ENCODE results near the gene B4GALT1. TPM values are rescaled to one million over a fixed set of nuclear protein-coding genes. Genes with fewer than 3 reads are reported as not detected.

Gene B4GALT1
- total RNA-seq, 2 donors from 2014 or later: 31.3 to 42.3 TPM

DNA sequence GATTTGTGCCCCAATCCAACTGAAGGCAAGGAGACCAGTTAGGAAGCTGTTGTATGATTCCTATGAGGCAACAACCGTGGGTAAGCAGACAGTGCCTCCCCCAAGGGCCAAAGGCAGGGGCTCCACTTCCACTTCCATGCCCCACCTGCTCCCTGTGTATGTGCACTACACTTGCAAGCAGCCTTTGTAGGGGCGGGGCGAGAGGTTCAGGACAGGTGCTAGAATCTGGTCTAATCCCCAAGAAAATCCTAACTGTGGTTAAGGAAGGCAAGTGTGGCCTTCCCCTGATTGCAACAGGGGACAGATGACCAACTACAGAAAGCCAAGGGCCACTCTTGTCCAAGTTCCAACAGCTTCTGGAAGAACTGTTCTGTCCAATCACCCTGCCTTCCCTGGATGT lies 41.7 kb downstream of the B4GALT1 start:
- WGBS, 2 donors: 87 to 88% methylated on average over 2 to 3 of the region's 3 CpGs
- H3K9me3 ChIP-seq: no peaks in the 10 kb centered on the region
- DNase-seq (no peak), ATAC-seq (no peak)
- peaks cover 42% of the 10 kb centered on the region for H3K4me1 ChIP-seq
- H3K27me3 ChIP-seq: no peaks in the 10 kb centered on the region
- TF ChIP-seq POLR2A (IDR thresholded peaks at IDR 0.05): no peak
- TF ChIP-seq, protein P1, sequence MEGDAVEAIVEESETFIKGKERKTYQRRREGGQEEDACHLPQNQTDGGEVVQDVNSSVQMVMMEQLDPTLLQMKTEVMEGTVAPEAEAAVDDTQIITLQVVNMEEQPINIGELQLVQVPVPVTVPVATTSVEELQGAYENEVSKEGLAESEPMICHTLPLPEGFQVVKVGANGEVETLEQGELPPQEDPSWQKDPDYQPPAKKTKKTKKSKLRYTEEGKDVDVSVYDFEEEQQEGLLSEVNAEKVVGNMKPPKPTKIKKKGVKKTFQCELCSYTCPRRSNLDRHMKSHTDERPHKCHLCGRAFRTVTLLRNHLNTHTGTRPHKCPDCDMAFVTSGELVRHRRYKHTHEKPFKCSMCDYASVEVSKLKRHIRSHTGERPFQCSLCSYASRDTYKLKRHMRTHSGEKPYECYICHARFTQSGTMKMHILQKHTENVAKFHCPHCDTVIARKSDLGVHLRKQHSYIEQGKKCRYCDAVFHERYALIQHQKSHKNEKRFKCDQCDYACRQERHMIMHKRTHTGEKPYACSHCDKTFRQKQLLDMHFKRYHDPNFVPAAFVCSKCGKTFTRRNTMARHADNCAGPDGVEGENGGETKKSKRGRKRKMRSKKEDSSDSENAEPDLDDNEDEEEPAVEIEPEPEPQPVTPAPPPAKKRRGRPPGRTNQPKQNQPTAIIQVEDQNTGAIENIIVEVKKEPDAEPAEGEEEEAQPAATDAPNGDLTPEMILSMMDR (IDR thresholded peaks at IDR 0.05): no peak
- intact Hi-C loops (cut with DNase I): no loop called here
- no peak overlapping the region for H3K4me3 ChIP-seq
- H3K36me3 ChIP-seq (replicated peaks in 1 of 2; ENCODE audit: insufficient read depth in 1 of 2, low read depth in 2 of 2): peaks cover 0 to 2% of the 10 kb centered on the region in 2 donors
- H3K27ac ChIP-seq: no peak overlapping the region

DNA sequence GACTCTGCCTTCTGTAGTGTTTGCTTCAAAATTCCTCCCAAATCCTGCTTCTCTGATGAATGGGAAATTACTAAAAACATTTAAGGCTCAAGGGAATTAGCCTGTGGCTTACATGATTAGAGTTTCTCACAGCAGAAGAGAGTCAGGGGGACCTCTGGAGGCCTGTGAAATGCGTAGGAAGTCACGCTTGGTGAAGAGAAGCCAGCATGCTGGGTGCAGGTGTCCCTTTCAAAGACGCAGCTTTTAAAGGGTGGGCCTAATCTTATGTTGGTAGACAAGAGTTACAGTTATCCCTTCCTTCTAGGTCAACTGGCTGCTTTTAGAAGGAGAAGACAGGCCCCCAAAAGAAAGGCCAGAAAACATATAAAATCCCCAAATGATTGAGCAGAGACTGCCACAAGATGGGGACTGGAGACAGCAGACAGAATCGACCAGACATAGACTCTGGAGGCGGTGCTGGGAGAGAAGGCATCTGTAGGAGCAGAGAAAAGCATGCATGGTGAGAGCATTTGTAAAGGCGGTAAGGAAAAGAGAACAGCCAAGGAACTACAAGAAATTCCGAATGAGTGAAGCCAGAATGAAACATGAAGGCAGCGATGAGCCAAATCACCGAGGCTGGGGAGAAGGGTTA lies 42.3 kb downstream of the B4GALT1 start:
- peaks cover 0 to 4% of the 10 kb centered on the region in 2 donors for H3K36me3 ChIP-seq (replicated peaks in 1 of 2; ENCODE audit: insufficient read depth in 1 of 2, low read depth in 2 of 2)
- H3K4me1 ChIP-seq: peaks cover 37% of the 10 kb centered on the region

DNA sequence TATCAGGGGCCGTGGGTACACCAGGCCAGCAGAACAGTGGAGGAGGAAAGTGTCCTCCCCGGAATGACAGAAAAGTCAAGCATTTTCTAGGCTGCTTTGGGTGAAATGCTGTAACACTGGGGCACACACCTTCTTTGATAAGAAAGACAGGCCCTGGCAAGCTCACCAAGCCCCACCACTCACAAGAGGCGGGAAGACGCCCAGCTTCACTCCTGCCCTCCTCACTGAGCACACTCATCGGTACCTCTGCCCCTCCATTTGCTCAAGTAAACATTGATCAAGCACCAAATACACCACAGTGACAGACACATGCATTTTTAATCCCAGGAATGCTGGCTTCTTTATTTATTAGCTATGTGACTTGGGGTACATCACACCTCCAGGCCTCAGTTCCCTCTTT lies 43.1 kb downstream of the B4GALT1 start:
- ATAC-seq (no peak), DNase-seq (no peak)
- no peak overlapping the region for H3K27ac ChIP-seq
- no peaks in the 10 kb centered on the region for H3K9me3 ChIP-seq
- intact Hi-C loops (cut with DNase I): no loop called here
- no peak overlapping the region for H3K4me3 ChIP-seq
- 84 to 87% methylated on average over 5 of the region's 5 CpGs for WGBS, 2 donors
- no peaks in the 10 kb centered on the region for H3K27me3 ChIP-seq
- peaks cover 29% of the 10 kb centered on the region for H3K4me1 ChIP-seq
- peaks cover 0 to 6% of the 10 kb centered on the region in 2 donors for H3K36me3 ChIP-seq (replicated peaks in 1 of 2; ENCODE audit: insufficient read depth in 1 of 2, low read depth in 2 of 2)
- no peak for TF ChIP-seq POLR2A (IDR thresholded peaks at IDR 0.05)
- TF ChIP-seq, protein P1 (IDR thresholded peaks at IDR 0.05): no peak

More for the DNA sequence above, 42.3 kb downstream of the B4GALT1 start:
- intact Hi-C loops (cut with DNase I): no loop called here
- Histone ChIP-seq H3K9me3 (no peaks in the 10 kb centered on the region), H3K27me3 (no peaks in the 10 kb centered on the region), H3K27ac (no peak overlapping the region), H3K4me3 (no peak overlapping the region)
- TF ChIP-seq, protein P1 (IDR thresholded peaks at IDR 0.05): no peak
- TF ChIP-seq POLR2A (IDR thresholded peaks at IDR 0.05): no peak
- DNase-seq: no peak
- ATAC-seq: no peak
- WGBS, 2 donors: 80 to 85% methylated on average over 9 of the region's 9 CpGs

DNA sequence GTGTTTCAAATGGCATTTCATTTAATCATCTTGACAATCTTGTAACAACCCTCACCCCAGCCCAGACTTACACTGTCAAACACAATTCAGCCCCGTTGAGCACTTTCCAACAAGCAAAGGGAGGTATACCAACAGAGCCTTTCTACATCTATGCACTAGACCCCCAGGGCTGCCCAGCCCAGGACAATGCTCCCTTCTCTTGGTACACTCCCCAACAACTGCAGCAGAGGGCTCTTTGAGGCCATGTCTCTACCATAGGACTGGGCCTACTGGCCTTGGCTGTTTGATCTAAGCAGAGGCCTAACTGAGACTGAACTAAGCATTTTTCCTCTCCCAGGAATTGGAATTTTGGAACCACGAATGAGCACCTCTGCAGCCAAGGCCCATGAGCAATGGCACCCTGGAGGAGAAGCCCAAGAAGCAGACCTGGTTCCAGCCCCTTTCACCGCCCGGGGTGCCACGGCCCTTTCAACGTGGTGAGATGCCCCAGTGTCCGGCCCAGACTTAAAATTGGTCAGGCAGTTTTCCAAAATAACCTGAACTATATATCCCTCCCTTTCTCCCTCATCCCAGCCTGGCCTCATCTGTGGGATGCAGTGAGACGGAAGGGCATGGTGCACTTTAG lies 43.6 kb downstream of the B4GALT1 start:
- DNase-seq: no peak
- Histone ChIP-seq H3K9me3 (no peaks in the 10 kb centered on the region), H3K4me1 (peaks cover 24% of the 10 kb centered on the region), H3K27ac (no peak overlapping the region), H3K4me3 (no peak overlapping the region), H3K27me3 (no peaks in the 10 kb centered on the region), H3K36me3 (replicated peaks in 1 of 2; ENCODE audit: insufficient read depth in 1 of 2, low read depth in 2 of 2) (peaks cover 0 to 6% of the 10 kb centered on the region in 2 donors)
- WGBS, 2 donors: 98 to 99% methylated on average over 8 of the region's 8 CpGs
- no peak for ATAC-seq
- intact Hi-C loops (cut with DNase I): no loop called here
- TF ChIP-seq, protein P1 (IDR thresholded peaks at IDR 0.05): no peak
- TF ChIP-seq POLR2A (IDR thresholded peaks at IDR 0.05): no peak

DNA sequence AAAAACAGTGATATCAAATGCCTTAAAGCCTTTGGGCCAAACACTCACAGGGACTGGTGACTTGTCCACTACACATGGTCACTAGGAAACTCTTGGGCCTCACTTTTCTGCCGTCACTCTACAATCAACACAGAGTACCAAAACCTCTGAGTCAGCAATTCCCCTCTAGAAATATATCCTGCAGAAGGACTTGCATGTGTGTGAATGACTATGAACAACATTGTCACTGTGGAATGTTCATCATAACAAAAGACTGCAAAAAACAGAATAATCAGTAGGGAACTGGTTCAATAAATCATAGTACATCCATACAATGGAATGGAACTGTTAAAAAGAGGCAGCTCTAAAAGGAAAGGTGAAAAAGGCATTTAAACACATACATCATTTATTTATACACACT lies 46.5 kb downstream of the B4GALT1 start:
- peaks cover 0 to 4% of the 10 kb centered on the region in 2 donors for H3K36me3 ChIP-seq (replicated peaks in 1 of 2; ENCODE audit: insufficient read depth in 1 of 2, low read depth in 2 of 2)
- H3K9me3 ChIP-seq: no peaks in the 10 kb centered on the region
- no peak overlapping the region for H3K4me3 ChIP-seq
- no peaks in the 10 kb centered on the region for H3K27me3 ChIP-seq
- intact Hi-C loops (cut with DNase I): no loop called here
- ATAC-seq (no peak), DNase-seq (no peak)
- 96 to 100% methylated on average over 1 of the region's 1 CpG for WGBS, 2 donors
- no peak overlapping the region for H3K27ac ChIP-seq
- TF ChIP-seq POLR2A (IDR thresholded peaks at IDR 0.05): no peak
- TF ChIP-seq, protein P1 (IDR thresholded peaks at IDR 0.05): no peak
- H3K4me1 ChIP-seq: peaks cover 4% of the 10 kb centered on the region

All from body of pancreas (tissue), 4 donors.